CD4-positive, alpha-beta T cell treated with Interleukin-17A for 4 hours (primary cell): ENCODE data around the gene OSBPL6.
"Not testable (repeated sequence)": the region's sequence is repeated elsewhere in the genome, so short reads cannot be mapped to it uniquely, and the experiment has no call there.

ENCODE experiments used
- DNase-seq: peaks from one replicate; pipeline ENCODE4 v3.0.0-alpha.2; 2020; ENCODE audit warnings: mixed read lengths

The OSBPL6 gene

DNA sequence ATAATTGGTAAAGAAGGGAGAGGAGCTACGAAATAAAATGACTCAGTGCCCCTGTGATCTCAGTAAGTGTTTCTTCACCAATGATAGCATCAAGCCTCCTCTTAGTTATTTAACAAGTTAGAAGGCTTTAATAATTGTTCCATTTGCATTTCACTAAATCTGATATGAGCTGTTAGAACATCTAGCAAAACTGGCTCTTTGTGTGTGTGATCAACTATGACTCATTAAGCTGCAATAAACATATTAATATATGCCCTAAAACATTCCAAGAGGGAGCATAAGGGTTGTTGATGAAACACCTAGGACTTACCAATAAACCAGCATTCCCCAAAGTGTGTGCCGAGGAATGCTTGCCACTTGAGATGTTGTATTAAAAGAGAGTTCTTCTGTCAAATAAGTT lies 115.2 kb downstream of the OSBPL6 start:
- DNase-seq, result no peak

DNA sequence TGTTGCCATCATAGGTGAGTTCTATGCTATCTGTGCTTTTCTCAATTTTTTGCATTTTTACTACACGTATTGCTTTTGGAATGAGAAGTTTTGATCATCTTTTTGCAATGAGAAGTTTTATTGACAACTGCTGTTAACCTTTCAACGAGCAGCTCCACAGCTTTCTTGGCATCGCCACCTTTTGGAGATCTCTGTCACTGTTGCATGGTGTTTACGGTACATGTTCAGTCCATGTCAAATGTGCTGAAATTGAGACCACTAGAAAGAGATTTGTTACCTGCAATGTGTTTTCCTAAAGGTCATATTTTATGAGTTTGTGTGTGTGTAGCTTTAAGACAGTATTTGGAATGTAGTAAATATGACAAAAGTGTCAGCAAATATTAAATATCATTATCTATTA lies 120.8 kb downstream of the OSBPL6 start:
- DNase-seq, result no peak

- no peak for DNase-seq
Measured at GRCh38 chr2:178315488-178315948, 121.2 kb downstream of the OSBPL6 start.

GRCh38 chr2:178317811-178318210 lies 123.5 kb downstream of the OSBPL6 start:
- no peak for DNase-seq

GRCh38 chr2:178320011-178320585 lies 125.8 kb downstream of the OSBPL6 start:
- no peak for DNase-seq

DNA sequence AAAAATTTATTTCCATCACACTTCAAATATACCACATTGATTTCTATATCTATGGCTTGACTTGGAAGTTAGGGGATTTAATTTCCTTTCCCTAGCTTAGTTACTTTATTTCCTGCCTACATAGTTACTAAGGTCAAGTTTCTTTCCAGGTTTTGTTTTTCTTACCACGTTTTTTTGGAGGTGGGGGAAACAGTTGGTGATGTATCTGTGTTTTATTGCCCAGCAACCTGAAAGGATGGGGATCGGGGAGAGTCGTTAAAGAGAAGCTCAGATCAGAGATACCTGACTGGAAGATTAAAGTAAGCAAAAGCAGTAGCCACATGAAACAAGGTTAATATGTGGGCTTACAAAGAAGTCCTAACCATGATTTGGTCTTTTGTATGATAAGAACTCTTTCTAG lies 127.8 kb downstream of the OSBPL6 start:
- no peak for DNase-seq

DNA sequence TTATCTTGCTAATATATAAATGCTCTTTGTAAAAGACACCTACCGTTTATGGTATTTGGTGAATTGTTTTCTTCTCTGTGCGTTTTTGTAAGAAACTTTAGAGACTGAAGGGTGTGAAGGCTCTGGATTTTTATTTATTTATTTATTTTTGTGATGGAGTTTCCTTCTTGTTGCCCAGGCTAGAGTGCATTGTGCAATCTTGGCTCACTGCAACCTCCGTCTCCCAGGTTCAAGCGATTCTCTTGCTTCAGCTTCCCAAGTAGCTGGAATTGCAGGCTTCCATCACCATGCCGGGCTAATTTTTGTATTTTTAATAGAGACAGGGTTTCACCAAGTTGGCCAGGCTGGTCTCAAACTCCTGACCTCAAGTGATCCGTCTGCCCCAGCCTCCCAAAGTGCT lies 129.0 kb downstream of the OSBPL6 start:
- not testable (repeated sequence) for DNase-seq

DNA sequence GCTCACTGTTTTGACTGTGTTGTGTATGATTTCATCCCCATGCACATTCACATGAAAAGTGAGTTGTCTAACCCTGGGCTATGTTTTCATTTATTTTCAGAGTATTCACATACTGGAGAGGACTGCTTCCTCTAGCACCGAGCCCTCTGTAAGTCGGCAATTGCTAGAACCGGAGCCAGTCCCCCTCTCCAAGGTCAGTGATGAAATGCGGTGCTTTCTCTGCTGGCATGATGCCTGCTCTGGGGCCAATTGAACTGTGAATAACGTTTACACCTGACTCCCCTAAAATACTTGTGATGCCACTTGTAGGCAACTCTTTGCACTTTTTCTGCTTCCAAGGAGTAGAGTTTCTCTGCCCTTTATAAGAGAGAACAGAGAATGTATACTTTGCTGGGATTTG lies 129.8 kb downstream of the OSBPL6 start:
- DNase-seq, result no peak

DNA sequence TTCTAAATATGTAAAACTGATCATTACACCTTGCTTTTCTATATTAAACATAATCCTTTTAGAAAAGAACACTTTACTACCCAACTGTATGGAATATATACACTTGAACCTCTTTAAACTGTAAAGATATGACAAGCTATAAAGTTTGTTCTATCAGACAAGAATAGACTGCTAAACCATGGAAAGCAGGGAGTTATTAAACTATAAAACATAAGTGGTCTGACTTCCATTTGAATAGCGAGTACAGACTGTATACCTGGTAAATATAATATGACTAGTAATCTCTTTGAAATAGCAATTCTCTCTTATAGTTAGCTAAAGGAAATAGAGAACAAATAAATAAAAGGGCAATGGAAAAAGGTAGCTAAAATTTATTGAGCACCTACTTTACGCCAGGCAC lies 131.0 kb downstream of the OSBPL6 start:
- no peak for DNase-seq

DNA sequence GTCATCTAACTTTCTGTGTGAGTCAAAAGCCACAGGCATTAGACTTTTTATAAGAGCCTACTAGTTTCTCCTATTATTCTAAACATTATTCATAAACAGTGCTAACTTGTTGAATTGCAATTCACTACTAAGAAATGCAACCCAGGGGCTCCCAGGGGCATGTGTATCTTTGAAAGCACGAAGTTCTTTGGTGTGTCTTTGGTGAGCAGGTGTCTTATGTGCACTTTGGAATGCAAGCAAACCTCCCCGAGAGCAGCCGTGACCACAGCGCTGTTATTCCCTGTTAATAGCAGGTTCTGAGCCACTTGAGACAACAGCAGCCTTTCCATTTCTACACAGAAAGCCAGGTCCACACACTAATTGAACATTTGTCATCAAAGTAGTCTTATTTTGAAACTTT lies 133.2 kb downstream of the OSBPL6 start:
- no peak for DNase-seq

DNA sequence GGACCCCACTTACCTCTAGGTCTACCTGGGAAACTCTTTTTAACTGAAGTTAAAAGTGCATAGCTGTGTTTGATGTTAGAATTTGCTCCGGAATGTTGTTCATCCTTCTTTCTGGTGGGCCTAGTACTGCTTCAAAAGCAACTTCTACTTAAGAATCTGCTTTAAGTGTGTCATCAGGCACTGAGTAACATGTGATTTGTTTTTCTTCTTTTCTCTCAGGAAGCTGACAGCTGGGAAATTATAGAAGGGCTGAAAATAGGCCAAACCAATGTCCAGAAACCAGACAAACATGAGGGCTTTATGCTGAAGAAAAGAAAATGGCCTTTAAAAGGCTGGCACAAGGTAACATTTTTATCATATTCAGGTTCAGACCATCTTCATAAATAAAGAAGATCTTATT lies 133.7 kb downstream of the OSBPL6 start:
- DNase-seq, result no peak

DNA sequence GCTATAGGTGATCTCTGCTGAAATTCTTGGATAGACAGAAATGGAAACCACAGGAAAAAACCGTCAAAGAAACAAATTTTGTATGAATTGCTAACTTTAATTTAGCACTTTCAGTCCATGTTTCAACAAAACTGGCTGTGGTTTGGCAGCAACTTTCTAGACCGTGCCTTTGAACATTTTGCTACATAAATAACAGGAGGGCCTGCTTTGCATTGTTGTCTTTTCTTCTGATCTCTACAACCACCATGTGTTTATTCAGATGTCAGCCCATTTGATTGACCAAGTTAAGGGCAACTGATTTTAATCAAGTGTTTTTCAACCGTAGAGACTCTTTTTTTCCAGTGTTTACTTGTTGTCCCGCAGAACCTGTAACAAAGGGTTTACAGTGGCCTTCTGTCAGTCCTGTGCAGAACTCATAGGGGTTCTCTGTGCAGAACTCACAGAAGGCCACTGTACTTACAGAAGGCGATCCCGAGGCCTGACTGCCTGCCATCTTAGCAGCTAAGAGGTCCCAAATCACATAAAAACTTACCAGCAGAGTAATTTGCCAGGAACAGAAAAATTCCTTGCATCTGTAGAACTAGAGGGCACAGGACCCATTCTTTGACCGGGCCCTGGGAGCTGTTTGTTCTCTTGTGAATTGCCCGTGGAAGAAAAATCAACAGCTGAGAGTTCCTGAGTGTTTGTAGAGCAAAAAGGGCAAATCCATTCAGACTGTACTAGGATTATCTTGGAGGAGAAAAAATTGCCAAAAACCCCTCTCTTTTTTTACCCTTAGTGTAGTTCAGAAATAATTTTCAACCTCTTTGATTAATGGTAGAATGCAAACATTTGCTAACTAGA lies 136.1 kb downstream of the OSBPL6 start:
- DNase-seq, result no peak

DNA sequence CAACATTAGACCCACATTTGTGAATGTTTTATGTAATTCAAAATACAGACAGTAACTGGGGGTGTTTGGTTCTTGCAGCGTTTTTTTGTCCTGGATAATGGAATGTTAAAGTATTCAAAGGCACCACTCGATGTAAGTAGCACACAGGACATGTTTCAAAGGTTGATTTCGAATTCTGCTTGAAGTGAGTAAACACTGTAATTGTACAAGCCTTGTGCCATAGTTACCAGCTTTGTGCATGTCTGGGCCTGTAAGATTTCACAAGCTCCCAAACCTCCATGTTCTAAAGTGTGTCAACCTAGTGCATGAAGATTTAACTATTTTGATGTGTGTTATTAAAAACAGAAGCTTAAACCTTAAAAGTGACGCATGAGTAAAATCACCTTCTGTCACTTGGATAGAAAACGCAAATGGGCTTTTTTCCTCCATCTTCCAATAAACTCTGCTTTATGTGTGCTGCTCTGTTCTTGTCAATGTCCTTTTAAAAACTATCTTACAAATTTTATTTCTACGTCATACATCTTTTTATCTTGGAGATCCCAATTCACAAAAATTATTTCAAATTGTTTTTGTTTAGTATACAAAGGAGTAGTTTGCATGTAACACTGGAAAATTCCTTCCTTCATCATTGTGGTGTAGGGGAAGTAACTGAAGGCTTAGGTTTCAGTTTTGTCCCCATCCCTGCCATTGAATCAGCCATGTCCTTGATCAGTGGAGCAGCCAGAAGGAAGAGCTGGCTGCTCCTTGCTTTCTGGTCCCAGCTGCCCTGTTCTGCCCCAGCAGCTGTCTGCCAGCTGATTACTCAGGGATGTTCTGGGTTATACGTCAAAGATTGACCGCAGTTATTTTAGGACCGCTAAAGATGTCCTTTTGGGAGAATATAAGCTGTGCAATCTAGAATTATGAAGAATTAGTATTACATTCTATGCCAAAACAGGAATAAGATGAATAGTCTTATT lies 137.4 kb downstream of the OSBPL6 start:
- no peak for DNase-seq

DNA sequence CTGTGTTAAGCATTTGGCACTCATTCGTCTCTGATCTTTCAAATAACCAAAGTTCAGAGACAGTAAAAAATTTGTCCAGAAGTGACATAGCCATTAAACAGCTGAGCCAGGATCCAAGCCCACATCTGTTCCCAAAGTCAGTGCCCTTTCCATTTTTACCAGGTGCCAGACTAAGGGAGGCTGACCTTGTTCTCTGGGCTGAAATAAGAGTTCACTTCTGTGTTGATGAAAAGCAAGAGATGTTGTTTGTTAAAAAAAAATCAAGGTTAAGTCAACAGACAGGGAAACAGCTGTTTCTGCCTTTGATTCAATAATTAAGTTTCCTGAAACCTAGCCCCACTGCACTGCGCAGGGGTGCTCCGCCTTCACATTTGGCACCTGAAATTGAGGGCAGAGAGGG lies 139.5 kb downstream of the OSBPL6 start:
- no peak for DNase-seq

DNA sequence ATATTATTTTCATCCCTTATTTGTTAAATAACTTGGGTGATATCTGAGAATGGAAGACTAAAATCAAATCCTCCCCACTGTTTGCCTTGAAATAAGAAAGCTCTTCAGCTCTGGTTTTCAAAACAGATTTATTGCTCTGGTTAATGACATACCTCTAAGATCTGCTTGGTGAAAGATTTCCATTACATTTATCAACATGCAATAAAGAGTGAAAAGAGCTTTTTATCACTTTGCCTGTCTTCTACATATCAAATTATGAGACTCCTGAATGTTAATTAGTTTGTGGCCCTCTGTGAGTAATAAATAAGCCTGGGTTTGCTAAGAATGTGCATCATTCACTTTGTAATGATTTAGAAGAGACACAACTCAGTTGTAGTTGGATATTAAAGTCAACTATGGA lies 140.9 kb downstream of the OSBPL6 start:
- no peak for DNase-seq

- DNase-seq, result no peak
Measured at GRCh38 chr2:178344121-178344520, 149.8 kb downstream of the OSBPL6 start.

DNA sequence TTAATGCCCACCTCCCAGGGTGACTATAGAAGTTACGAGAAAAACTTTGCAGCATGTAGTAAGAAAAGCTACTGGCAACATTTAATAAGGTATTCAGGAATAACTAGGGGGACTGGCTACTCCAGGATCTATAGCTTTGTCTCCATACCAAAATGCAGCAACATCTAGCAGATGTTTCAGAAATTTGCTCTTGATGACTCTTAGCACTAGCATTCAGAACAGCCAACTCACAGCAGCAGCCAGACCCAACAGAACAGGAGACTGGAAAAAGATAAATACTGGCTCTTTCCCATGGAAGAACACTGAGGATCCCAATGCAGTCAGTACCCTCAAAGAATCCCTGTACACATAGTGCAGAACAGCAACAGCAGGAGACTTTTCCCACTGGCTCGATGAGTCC lies 151.6 kb downstream of the OSBPL6 start:
- DNase-seq, result no peak

DNA sequence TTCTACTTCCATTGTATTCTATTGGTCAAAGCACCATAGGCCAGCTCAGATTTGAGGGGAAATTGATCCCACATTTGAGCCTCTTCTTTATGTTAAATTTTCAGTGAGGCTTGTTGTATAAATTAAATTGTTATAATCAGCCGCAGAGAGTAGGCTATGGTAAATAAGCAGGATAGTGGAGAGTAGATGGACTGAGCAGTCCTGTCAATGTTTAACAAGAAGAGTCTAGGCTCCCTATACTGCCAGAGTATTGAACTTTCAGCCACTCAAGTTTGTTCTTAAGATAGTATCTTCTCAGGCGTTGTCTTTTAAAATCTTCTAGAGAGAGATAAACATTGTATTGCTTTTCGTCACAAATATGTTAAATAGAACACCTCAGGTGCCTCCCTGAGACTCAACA lies 155.7 kb downstream of the OSBPL6 start:
- no peak for DNase-seq

DNA sequence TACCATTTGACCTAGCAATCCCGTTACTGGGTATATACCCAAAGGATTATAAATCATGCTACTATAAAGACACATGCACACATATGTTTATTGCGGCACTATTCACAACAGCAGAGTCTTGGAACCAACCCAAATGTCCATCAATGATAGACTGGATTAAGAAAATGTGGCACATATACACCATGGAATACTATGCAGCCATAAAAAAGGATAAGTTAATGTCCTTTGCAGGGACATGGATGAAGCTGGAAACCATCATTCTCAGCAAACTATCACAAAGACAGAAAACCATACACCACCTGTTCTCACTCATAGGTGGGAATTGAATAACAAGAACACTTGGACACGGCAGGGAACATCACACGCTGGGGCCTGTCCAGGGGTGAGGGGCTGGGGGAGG lies 163.4 kb downstream of the OSBPL6 start:
- DNase-seq, result not testable (repeated sequence)

DNA sequence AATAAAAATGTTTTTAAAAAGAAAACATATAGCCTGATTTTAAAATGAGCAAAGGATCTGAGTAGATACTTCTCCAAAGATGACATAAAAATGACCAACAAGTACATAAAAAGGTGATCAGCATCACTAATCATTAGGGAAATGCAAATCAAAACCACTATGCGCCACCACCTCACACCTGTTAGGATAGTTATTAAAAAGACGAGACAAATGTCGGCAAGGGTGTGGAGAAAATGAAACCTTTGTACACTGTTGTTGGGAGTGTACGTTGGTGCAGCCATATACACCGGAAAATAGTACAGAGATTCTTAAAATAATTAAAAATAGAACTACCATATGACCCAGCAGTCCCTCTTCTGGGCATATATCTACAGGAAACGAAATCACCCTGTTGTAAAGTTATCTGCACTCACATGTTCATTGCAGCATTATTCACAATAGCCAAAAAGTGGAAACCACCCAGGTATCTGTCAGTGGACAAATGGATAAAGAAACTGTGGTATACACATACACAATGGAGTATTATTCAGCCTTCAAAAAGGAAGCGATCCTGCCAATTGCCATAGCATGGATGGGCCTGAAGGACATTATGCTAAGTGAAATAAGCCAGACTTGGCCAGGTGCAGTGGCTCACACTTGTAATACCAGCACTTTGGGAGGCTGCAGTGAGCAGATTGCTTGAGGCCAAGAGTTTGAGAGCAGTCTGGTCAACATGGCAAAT lies 165.0 kb downstream of the OSBPL6 start:
- no peak for DNase-seq

GRCh38 chr2:178361588-178361987 lies 167.3 kb downstream of the OSBPL6 start:
- DNase-seq, result no peak

- DNase-seq, result no peak
Measured at GRCh38 chr2:178363252-178363651, 168.9 kb downstream of the OSBPL6 start.

DNA sequence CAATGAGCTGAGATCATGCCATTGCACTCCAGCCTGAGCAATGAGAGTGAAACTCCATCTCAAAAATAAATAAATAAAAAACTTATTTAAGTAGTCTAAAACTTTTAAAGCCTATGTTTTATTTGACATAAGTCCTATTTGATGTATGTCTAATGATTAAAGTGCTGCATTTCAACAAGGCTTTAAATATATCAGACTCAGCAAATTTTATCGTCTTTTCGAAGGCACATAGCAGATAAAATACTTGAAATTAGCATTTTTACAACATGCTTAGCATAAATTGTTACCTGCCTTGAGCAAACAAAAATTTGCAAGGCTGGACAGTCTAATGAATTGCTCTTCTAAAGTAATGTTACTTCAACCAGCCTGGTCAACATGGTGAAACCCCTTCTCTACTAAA lies 170.8 kb downstream of the OSBPL6 start:
- DNase-seq, result no peak
